Measurements from ENCODE around the gene PDCD4.

The PDCD4 gene

GRCh38 chr10:110841767-110842267 is 29.9 kb upstream of the PDCD4 start:
- no peak for DNase-seq (ENCODE audit: low read depth)
- no peak for TF ChIP-seq CTCF (IDR thresholded peaks at IDR 0.05; ENCODE audit: control insufficient read depth, insufficient read depth, low read depth, low read length, missing control alignments)
- no peak overlapping the region for H3K4me3 ChIP-seq (ENCODE audit: control insufficient read depth, low read depth, low read length)

GRCh38 chr10:110842326-110842904 is 29.3 kb upstream of the PDCD4 start:
- no peak overlapping the region for H3K4me3 ChIP-seq (ENCODE audit: control insufficient read depth, low read depth, low read length)
- DNase-seq (ENCODE audit: low read depth), result no peak
- no peak for TF ChIP-seq CTCF (IDR thresholded peaks at IDR 0.05; ENCODE audit: control insufficient read depth, insufficient read depth, low read depth, low read length, missing control alignments)

- DNase-seq (ENCODE audit: low read depth), result no peak
- no peak for TF ChIP-seq CTCF (IDR thresholded peaks at IDR 0.05; ENCODE audit: control insufficient read depth, insufficient read depth, low read depth, low read length, missing control alignments)
- no peak overlapping the region for H3K4me3 ChIP-seq (ENCODE audit: control insufficient read depth, low read depth, low read length)
Observed at GRCh38 chr10:110843031-110843430, 28.7 kb upstream of the PDCD4 start.

GRCh38 chr10:110843796-110844616 is 27.7 kb upstream of the PDCD4 start:
- no peak overlapping the region for H3K4me3 ChIP-seq (ENCODE audit: control insufficient read depth, low read depth, low read length)
- no peak for TF ChIP-seq CTCF (IDR thresholded peaks at IDR 0.05; ENCODE audit: control insufficient read depth, insufficient read depth, low read depth, low read length, missing control alignments)
- DNase-seq (ENCODE audit: low read depth), result no peak

- no peak for DNase-seq (ENCODE audit: low read depth)
- H3K4me3 ChIP-seq (ENCODE audit: control insufficient read depth, low read depth, low read length), result no peak overlapping the region
- TF ChIP-seq CTCF (IDR thresholded peaks at IDR 0.05; ENCODE audit: control insufficient read depth, insufficient read depth, low read depth, low read length, missing control alignments), result no peak
Observed at GRCh38 chr10:110844617-110844881, 27.2 kb upstream of the PDCD4 start.

GRCh38 chr10:110845192-110845755 is 26.5 kb upstream of the PDCD4 start:
- no peak for TF ChIP-seq CTCF (IDR thresholded peaks at IDR 0.05; ENCODE audit: control insufficient read depth, insufficient read depth, low read depth, low read length, missing control alignments)
- DNase-seq (ENCODE audit: low read depth), result no peak
- H3K4me3 ChIP-seq (ENCODE audit: control insufficient read depth, low read depth, low read length), result no peak overlapping the region

Measured in AG09309 (cell line).